ENCODE data around the gene CERCAM. TPM values are rescaled to one million over a fixed set of nuclear protein-coding genes. Genes with fewer than 3 reads are reported as not detected.

CERCAM gene
- total and polyA plus RNA-seq, 2 of the 13 experiments (the other 11 are each of a cell fraction or from before 2014, with no cell fraction given): 9.0 to 17.1 TPM

DNA sequence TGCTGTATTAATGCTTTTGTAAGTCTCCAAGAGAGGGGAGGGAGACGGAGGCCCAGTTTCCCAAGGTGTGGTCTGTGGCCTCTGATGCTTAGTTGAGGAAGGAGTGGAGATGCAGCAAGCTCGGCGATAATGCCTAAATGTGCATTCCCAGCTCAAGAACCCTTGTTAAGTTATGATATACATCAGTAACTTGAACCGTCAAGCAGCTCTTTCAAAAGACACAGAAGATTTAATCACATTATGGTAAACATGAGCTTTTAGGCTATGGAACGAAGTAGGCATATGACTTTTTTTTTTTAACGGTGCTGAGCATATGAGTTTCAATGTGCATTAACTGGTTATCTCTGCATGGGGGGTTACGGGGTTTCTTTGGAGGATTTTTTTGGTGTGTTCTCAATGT, 61.5 kb downstream of the CERCAM start:
- no peak for TF ChIP-seq MATR3 (CRISPR knock-in tag; IDR thresholded peaks at IDR 0.05)
- TF ChIP-seq ZNF678 (CRISPR knock-in tag; IDR thresholded peaks at IDR 0.05): no peak
- in situ Hi-C loops (cut with HindIII; ENCODE audit: extremely low pct_ligation_motif_present, low pct_unique_long_range_greater_than_20kb): no loop called here
- no peaks in the 10 kb centered on the region for H3K79me2 ChIP-seq (ENCODE audit: insufficient read depth, low read length)
- no peaks in the 10 kb centered on the region for H3K9me3 ChIP-seq (ENCODE audit: low read length)
- 98% methylated on average over 7 of the region's 7 CpGs for WGBS (ENCODE audit: low lambda C conversion rate)
- intact Hi-C loops (cut with micrococcal nuclease; ENCODE audit: unreplicated experiment): no loop called here
- no peak overlapping the region for H3K9ac ChIP-seq (ENCODE audit: insufficient read depth, low read depth, low read length)
- no peak overlapping the region for H3K4me2 ChIP-seq (ENCODE audit: low read depth, low read length)
- no peaks in the 10 kb centered on the region for H3K4me1 ChIP-seq (ENCODE audit: insufficient read depth, low read length)
- ATAC-seq (no peak), FAIRE-seq (no peak), DNase-seq (ENCODE audit: low spot score) (no peak)
- CTCF ChIA-PET (ENCODE audit: low intra/inter-chr PET ratio, low total read pairs): no interaction called here
- no peak overlapping the region for H2AFZ ChIP-seq (ENCODE audit: low read length)
- H4K20me1 ChIP-seq (ENCODE audit: insufficient read depth, low read length): no peaks in the 10 kb centered on the region
- POLR2A ChIA-PET: no interaction called here
- H3K4me3 ChIP-seq (replicated peaks in 1 of 3; ENCODE audit: insufficient read depth in 1 of 3, low read depth in 2 of 3, low read length in 3 of 3): no peak overlapping the region
- H3K27me3 ChIP-seq (ENCODE audit: control insufficient read depth in 1 of 2, insufficient read depth in 2 of 2, low read length in 2 of 2): no peaks in the 10 kb centered on the region
- BruUV-seq (replicated peaks): no TSS peak
- H3K27ac ChIP-seq (ENCODE audit: extremely low read length, insufficient read depth, low read length): no peak overlapping the region
- H3K36me3 ChIP-seq (replicated peaks in 1 of 2; ENCODE audit: control insufficient read depth in 1 of 2, insufficient read depth in 2 of 2, low read length in 2 of 2): peaks cover 26 to 65% of the 10 kb centered on the region in 2 experiments

- Histone ChIP-seq H3K4me3 (replicated peaks in 1 of 3; ENCODE audit: insufficient read depth in 1 of 3, low read depth in 2 of 3, low read length in 3 of 3) (no peak overlapping the region), H2AFZ (ENCODE audit: low read length) (no peak overlapping the region), H3K9me3 (ENCODE audit: low read length) (no peaks in the 10 kb centered on the region), H3K79me2 (ENCODE audit: insufficient read depth, low read length) (no peaks in the 10 kb centered on the region), H3K27ac (ENCODE audit: extremely low read length, insufficient read depth, low read length) (no peak overlapping the region), H4K20me1 (ENCODE audit: insufficient read depth, low read length) (no peaks in the 10 kb centered on the region), H3K4me2 (ENCODE audit: low read depth, low read length) (no peak overlapping the region), H3K9ac (ENCODE audit: insufficient read depth, low read depth, low read length) (no peak overlapping the region), H3K4me1 (ENCODE audit: insufficient read depth, low read length) (no peaks in the 10 kb centered on the region), H3K27me3 (ENCODE audit: control insufficient read depth in 1 of 2, insufficient read depth in 2 of 2, low read length in 2 of 2) (no peaks in the 10 kb centered on the region), H3K36me3 (replicated peaks in 1 of 2; ENCODE audit: control insufficient read depth in 1 of 2, insufficient read depth in 2 of 2, low read length in 2 of 2) (peaks cover 30 to 67% of the 10 kb centered on the region in 2 experiments)
- DNase-seq (ENCODE audit: low spot score) (no peak), FAIRE-seq (no peak), ATAC-seq (no peak)
- in situ Hi-C loops (cut with HindIII; ENCODE audit: extremely low pct_ligation_motif_present, low pct_unique_long_range_greater_than_20kb): no loop called here
- BruUV-seq (replicated peaks): no TSS peak
- intact Hi-C loops (cut with micrococcal nuclease; ENCODE audit: unreplicated experiment): no loop called here
- ChIA-PET CTCF (ENCODE audit: low intra/inter-chr PET ratio, low total read pairs) (no interaction called here), POLR2A (no interaction called here)
- no peak for TF ChIP-seq ZNF24 (IDR thresholded peaks at IDR 0.05)
- 95% methylated on average over 17 of the region's 17 CpGs for WGBS (ENCODE audit: low lambda C conversion rate)
Observed at GRCh38 chr9:128484686-128485413, 64.2 kb downstream of the CERCAM start.

Data from HepG2 (cell line).